ENCODE measurements around the gene BCAN. TPM values are rescaled to one million over a fixed set of nuclear protein-coding genes. Genes with fewer than 3 reads are reported as not detected.

The BCAN gene
- total and polyA plus RNA-seq, 2 of the 8 experiments (the other 6 are each of a cell fraction or from before 2014, with no cell fraction given), result 4.5 to 24.0 TPM

- Histone ChIP-seq H3K27ac (ENCODE audit: low read depth, low read length) (no peak overlapping the region), H2BK12ac (ENCODE audit: low read depth, low read length) (peak overlapping the region; percentile 50; the same call in 1 of the 2 replicates), H4K8ac (ENCODE audit: extremely low read depth, insufficient read depth, low read length) (no peak overlapping the region), H4K91ac (replicated peaks; ENCODE audit: insufficient read length, low read length) (no peak overlapping the region), H3K56ac (replicated peaks; ENCODE audit: insufficient read length, low read depth, low read length) (no peak overlapping the region), H3K27me3 (replicated peaks in 1 of 4; ENCODE audit: control insufficient read depth in 3 of 4, extremely low read depth in 1 of 4, insufficient read depth in 3 of 4, low read length in 3 of 4) (peaks cover 9 to 76% (median 59%) of the 10 kb centered on the region in 4 experiments), H2AFZ (ENCODE audit: low read length) (no peak overlapping the region), H3K23ac (ENCODE audit: insufficient read length) (no peak overlapping the region), H3K23me2 (ENCODE audit: low read depth, low read length) (peaks cover 11% of the 10 kb centered on the region; the same call in 1 of the 2 replicates), H3K79me1 (ENCODE audit: low read depth, low read length) (no peaks in the 10 kb centered on the region), H3K36me3 (ENCODE audit: control insufficient read depth in 2 of 4, insufficient read depth in 4 of 4, low read length in 3 of 4) (no peaks in the 10 kb centered on the region), H3K4me2 (ENCODE audit: insufficient read depth in 1 of 2, low read depth in 2 of 2, low read length in 2 of 2) (peak overlapping the region; percentile 77 to 95), H2AK5ac (ENCODE audit: low read depth, low read length) (no peak overlapping the region; the same call in 1 of the 2 replicates), H3K4ac (replicated peaks; ENCODE audit: insufficient read length, low read depth, low read length) (no peak overlapping the region), H3K4me3 (ENCODE audit: extremely low read depth in 1 of 4, insufficient read depth in 2 of 4, low read depth in 3 of 4, low read length in 4 of 4) (peak overlapping the region; percentile 26 to 72 (median 47)), H3K18ac (ENCODE audit: extremely low read depth, low read length) (no peak overlapping the region; the same call in 1 of the 2 replicates), H2BK20ac (ENCODE audit: low read length) (no peak overlapping the region), H3K4me1 (replicated peaks in 1 of 4; ENCODE audit: control insufficient read depth in 3 of 4, insufficient read depth in 4 of 4, low read length in 3 of 4) (peaks cover 3 to 21% (median 15%) of the 10 kb centered on the region in 4 experiments), H3K79me2 (ENCODE audit: control insufficient read depth in 1 of 2, insufficient read depth in 2 of 2, low read length in 2 of 2) (no peaks in the 10 kb centered on the region), H3K14ac (ENCODE audit: insufficient read length) (no peak overlapping the region), H2BK15ac (ENCODE audit: low read length) (no peak overlapping the region), H2BK5ac (ENCODE audit: low read depth, low read length) (no peak overlapping the region; the same call in 1 of the 2 replicates), H4K5ac (ENCODE audit: insufficient read length, low read depth, low read length) (no peak overlapping the region), H3K9me3 (ENCODE audit: insufficient read depth in 2 of 2, low read depth in 1 of 2, low read length in 1 of 2) (no peaks in the 10 kb centered on the region), H3K9ac (replicated peaks in 1 of 4; ENCODE audit: extremely low read depth in 1 of 4, low read depth in 3 of 4, low read length in 3 of 4) (no peak overlapping the region), H2BK120ac (replicated peaks; ENCODE audit: low read depth, low read length) (no peak overlapping the region), H4K20me1 (replicated peaks in 1 of 2; ENCODE audit: control insufficient read depth in 1 of 2, insufficient read depth in 2 of 2, low read length in 2 of 2) (peaks cover 0 to 4% of the 10 kb centered on the region in 2 experiments)
- DNase-seq (ENCODE audit: low read depth in 1 of 2, low spot score in 2 of 2) (no peak), FAIRE-seq (no peak)
- ChIA-PET POLR2A (ENCODE audit: partially characterized antibody) (interaction anchor here (0.7 to 3.6 kb wide), 8 partner anchors 11 to 187 kb away, joined by 3 to 13 read pairs (median 4); partner anchors contain the start of genes HAPLN2 and HDGF), CTCF (ENCODE audit: partially characterized antibody) (interaction anchor here (0.6 to 43.0 kb wide), 9 partner anchors 11 to 157 kb away, joined by 3 to 868 read pairs (median 15); partner anchors contain the start of genes CRABP2, HAPLN2 and NES)
- 48% methylated on average over 6 of the region's 6 CpGs; no CpG with 5 or more reads in 1 of the 2 experiments for WGBS, 2 experiments (ENCODE audit: extremely low coverage in 1 of 2, insufficient coverage in 1 of 2, insufficient read length in 1 of 2, insufficient replicate concordance in 2 of 2, low coverage in 1 of 2, low lambda C conversion rate in 2 of 2, missing lambda C conversion rate in 1 of 2)
- TF ChIP-seq RXRA (IDR thresholded peaks at IDR 0.05; ENCODE audit: insufficient read depth, low read depth, low read length), result no peak
- TF ChIP-seq MAFK (IDR thresholded peaks at IDR 0.05; ENCODE audit: low read depth, low read length), result no peak
- no peak for TF ChIP-seq TAF7 (optimal IDR thresholded peaks at IDR 0.05; ENCODE audit: borderline replicate concordance, low read depth, low read length)
- TF ChIP-seq SIN3A (conservative IDR thresholded peaks at IDR 0.05 in 1 of 2, IDR thresholded peaks at IDR 0.05 in 1 of 2; ENCODE audit: low read depth in 1 of 2, low read length in 2 of 2), result no peak
- TF ChIP-seq RFX5 (IDR thresholded peaks at IDR 0.05; ENCODE audit: borderline replicate concordance, low read depth, low read length), result no peak
- TF ChIP-seq CHD2 (IDR thresholded peaks at IDR 0.05; ENCODE audit: low read length), result no peak
- TF ChIP-seq EZH2 (IDR thresholded peaks at IDR 0.05; ENCODE audit: low read depth, low read length, severe bottlenecking), result no peak
- TF ChIP-seq GTF2F1 (IDR thresholded peaks at IDR 0.05; ENCODE audit: borderline replicate concordance, low read depth, low read length), result no peak
- TF ChIP-seq BCL11A (IDR thresholded peaks at IDR 0.05; ENCODE audit: low read depth in 2 of 2, low read length in 2 of 2), result no peak
- no peak for TF ChIP-seq RBBP5 (IDR thresholded peaks at IDR 0.05; ENCODE audit: borderline replicate concordance, low read depth, low read length)
Measured at GRCh38 chr1:156640842-156641706, 843 bp upstream of the BCAN start.

Measured in H1 (cell line).